Measurements from ENCODE around the gene HTR2C. TPM values are rescaled to one million over a fixed set of nuclear protein-coding genes. Genes with fewer than 3 reads are reported as not detected.

HTR2C gene
- not detected in 2 replicates for total RNA-seq

GRCh38 chrX:114583646-114584374 lies at the start of gene HTR2C:
TSS of gene HTR2C (plus strand) at chrX:114584086. CDS start at chrX:114726937, 142,851 bp downstream.

